AG04450 (cell line): Measurements from ENCODE around the gene TRAF3. TPM values are rescaled to one million over a fixed set of nuclear protein-coding genes. Genes with fewer than 3 reads are reported as not detected.
"Not testable (repeated sequence)": the region's sequence is repeated elsewhere in the genome, so short reads cannot be mapped to it uniquely, and the experiment has no call there.

Source experiments
- CTCF ChIA-PET: fragments of 300-600, 350-600 bp; formaldehyde crosslinking; extraction: SDS; loops from one replicate; lab custom pipeline; 2022; ENCODE audit warnings: antibody characterized with exemption, inconsistent platforms; lab: Charles Lee
- POLR2A ChIA-PET: fragments of 350-600 bp; formaldehyde crosslinking; extraction: SDS; loops from one replicate; lab custom pipeline; 2021; ENCODE audit warnings: antibody characterized with exemption, inconsistent platforms; lab: Yijun Ruan, JAX
- DNase-seq: peaks from one replicate; pipeline ENCODE4 v3.0.0-alpha.2; 2011; ENCODE audit warnings: low read depth, low spot score
- H3K27ac ChIP-seq: one replicate; pipeline ENCODE4 v1.5.1; 2012; ENCODE audit warnings: low read depth, low read length, control low read depth
- H3K27me3 ChIP-seq: one replicate; pipeline ENCODE4 v1.6.0; 2012; ENCODE audit warnings: low read length; ENCODE audit not compliant: control insufficient read depth, insufficient read depth
- H3K4me3 ChIP-seq: 2 replicates; pipeline ENCODE4 v1.5.1; 2011; ENCODE audit warnings: mild to moderate bottlenecking, low read depth, low read length, control low read depth
- H3K9me3 ChIP-seq: 2 replicates; pipeline ENCODE4 v1.5.1; 2012; ENCODE audit warnings: low read length; ENCODE audit not compliant: control insufficient read depth, insufficient read depth
- CTCF ChIP-seq: IDR thresholded peaks from 2 replicates; pipeline ENCODE4 v1.5.1; 2011; ENCODE audit warnings: low read depth, low read length, control low read depth, inconsistent platforms
- polyA plus RNA-seq: library from polyadenylated mRNA; depleted of rRNA; stranded (reverse); fragments of >200 nt; gene quantifications from 2 replicates; pipeline ENCODE4 v1.2.3, GENCODE V29; 2011

Gene TRAF3
- polyA plus RNA-seq, 1 experiment, result 24.9 TPM

DNA sequence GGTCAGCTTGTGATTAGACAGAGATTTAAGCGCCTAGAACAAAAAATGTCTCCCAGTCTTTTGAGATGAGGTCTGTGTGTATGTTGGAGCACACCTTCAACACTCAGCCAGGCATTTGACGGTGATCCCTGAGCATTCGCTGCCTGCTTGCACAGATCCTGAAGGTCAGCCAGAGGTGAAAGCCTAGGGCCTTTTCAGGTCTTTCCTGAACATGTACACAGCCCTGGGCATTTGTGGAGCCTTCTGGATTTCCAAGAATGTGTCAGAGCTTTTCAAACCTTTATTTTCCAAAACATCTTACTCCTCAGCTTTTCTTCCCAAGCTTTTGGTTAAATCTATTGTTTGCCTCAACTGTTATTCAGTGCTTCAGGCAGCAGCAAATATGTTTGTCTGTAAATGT is 86.1 kb downstream of the TRAF3 start:
- Histone ChIP-seq H3K9me3 (no peaks in the 10 kb centered on the region; the same call in 1 of the 2 replicates), H3K27ac (no peak overlapping the region), H3K27me3 (no peaks in the 10 kb centered on the region), H3K4me3 (no peak overlapping the region)
- DNase-seq, result no peak
- POLR2A ChIA-PET, result no interaction called here
- TF ChIP-seq CTCF, result no peak
- CTCF ChIA-PET, result no interaction called here

DNA sequence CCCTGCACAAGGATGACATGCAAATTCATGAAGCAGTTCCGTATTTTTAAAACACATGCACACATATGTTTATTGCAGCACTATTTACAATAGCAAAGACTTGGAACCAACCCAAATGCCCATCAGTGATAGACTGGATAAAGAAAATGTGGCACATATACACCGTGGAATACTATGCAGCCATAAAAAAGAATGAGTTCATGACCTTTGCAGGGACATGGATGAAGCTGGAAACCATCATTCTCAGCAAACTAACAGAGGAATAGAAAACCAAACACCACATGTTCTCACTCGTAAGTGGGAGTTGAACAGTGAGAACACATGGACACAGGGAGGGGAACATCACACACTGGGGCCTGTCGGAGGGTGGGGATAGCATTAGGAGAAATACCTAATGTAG is 88.7 kb downstream of the TRAF3 start:
- H3K4me3 ChIP-seq, H3K9me3 ChIP-seq, H3K27me3 ChIP-seq, DNase-seq, POLR2A ChIA-PET, CTCF ChIA-PET, H3K27ac ChIP-seq: not testable (repeated sequence)

DNA sequence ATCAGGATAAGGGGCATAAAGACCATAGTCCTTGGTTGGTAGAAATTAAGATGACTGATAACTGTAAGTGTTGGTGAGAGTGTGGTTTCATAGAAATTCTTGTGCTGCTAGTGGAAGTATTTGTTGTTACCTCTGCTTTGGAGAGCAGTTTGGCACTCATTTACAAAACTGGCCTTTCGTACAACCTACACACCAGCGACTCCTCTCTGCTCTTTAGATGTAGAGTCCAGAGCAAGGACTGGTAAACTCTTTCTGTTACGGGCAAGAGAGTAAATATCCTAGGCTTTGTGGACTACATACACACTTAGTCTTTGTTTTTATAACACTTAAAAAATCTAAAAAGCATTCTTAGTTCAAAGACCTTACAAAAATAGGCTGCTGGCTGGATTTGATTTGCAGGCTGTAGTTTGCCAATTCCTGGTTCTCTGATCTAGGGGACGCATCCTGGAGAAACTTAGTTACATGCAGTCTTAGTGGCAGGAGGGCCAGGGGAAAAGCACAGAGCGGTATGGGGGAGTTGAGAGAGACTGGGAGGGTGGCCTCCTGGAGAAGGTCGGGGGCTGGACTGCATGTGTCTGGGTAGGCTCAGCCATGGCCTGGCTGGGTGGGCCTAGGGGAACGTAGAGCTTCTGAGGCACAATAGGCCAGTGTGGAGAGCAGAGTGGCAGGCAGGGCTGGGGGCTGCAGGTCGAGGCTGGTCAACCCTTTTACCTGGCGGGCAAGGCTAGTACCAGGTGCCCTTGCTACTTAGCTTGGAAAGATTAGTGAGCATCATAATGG is 89.9 kb downstream of the TRAF3 start:
- ChIA-PET POLR2A (no interaction called here), CTCF (no interaction called here)
- H3K27ac ChIP-seq, result no peak overlapping the region
- H3K27me3 ChIP-seq, result no peaks in the 10 kb centered on the region
- H3K4me3 ChIP-seq, result no peak overlapping the region
- no peaks in the 10 kb centered on the region; the same call in 1 of the 2 replicates for H3K9me3 ChIP-seq
- DNase-seq, result no peak
- TF ChIP-seq CTCF, result no peak

DNA sequence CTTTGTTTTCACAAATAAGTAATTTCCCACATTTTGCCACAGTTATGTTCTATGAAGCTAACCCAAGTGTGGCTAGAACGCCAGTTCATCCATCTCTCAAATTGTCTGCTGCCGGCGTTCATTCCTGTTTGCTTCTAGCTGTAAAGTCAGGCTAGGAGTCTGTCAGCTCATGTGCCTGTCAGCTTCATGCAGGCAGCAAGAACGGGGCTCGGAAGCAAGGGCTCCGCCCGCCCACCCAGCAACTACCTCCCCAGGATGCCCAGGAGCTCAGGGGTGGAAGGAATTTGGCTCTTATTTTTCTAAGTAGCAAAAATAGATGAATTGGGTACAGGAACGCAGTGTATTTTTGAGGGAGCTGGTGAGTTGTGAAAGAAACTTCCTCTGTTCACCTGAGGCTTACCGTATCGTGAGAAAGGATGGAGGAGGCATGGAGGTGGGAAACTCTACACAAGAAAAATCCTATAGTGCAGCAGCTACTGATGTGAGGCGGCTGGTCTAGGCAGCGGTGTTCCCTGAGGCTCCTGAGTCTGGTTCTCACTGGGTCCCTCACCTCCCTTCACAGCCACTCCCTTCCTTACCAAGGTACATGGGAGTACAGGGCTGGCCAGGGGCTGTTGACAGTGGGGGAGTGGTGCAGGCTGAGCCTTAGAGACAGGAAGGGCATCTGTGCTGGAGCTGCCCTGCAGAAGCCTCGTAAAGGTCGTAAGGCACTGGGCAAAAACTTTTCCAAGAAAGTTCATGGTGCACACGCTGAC is 90.8 kb downstream of the TRAF3 start:
- no peak for TF ChIP-seq CTCF
- H3K4me3 ChIP-seq, result no peak overlapping the region
- no peaks in the 10 kb centered on the region for H3K27me3 ChIP-seq
- ChIA-PET POLR2A (interaction anchor here (0.6 kb wide), 2 partner anchors 43 to 762 kb away, joined by 3 to 6 read pairs; no protein-coding TSS in a partner anchor), CTCF (interaction anchor here (0.6 kb wide), 1 partner anchor 464 kb away, joined by 3 read pairs; no protein-coding TSS in a partner anchor)
- H3K27ac ChIP-seq, result no peak overlapping the region
- DNase-seq, result no peak
- no peaks in the 10 kb centered on the region; the same call in 1 of the 2 replicates for H3K9me3 ChIP-seq

DNA sequence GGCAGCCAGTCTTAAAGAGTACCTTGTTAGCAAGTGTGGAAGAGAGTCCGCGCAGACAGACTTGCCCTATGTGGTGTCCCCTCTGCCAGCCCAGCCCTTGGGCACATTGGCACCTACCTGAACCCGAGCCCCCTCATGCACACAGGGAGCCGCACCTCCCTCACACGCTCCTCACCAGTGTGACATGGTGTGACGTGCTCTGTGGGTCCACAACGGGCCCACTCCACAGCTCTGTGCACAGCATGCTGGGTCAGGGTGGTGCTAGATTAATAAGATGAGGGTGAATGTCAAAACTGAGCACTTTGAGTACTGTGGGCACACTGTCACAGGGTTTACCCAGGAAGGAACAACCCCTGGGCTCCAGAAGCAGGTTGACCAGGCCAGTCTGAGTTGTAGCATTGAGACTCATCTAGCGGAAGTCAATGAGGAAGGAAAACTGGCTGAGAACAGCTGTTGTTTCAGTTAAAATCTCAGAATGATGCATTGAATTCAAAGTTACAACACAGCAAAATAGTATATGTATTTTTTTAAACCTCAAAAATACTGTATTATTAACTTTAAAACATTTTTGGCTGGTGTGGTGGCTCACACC is 91.8 kb downstream of the TRAF3 start:
- ChIA-PET POLR2A (no interaction called here), CTCF (no interaction called here)
- Histone ChIP-seq H3K9me3 (no peaks in the 10 kb centered on the region; the same call in 1 of the 2 replicates), H3K27ac (no peak overlapping the region), H3K4me3 (no peak overlapping the region), H3K27me3 (no peaks in the 10 kb centered on the region)
- no peak for TF ChIP-seq CTCF
- DNase-seq, result no peak
